ENCODE measurements around the gene FAM168A.

- TF ChIP-seq, protein P1, sequence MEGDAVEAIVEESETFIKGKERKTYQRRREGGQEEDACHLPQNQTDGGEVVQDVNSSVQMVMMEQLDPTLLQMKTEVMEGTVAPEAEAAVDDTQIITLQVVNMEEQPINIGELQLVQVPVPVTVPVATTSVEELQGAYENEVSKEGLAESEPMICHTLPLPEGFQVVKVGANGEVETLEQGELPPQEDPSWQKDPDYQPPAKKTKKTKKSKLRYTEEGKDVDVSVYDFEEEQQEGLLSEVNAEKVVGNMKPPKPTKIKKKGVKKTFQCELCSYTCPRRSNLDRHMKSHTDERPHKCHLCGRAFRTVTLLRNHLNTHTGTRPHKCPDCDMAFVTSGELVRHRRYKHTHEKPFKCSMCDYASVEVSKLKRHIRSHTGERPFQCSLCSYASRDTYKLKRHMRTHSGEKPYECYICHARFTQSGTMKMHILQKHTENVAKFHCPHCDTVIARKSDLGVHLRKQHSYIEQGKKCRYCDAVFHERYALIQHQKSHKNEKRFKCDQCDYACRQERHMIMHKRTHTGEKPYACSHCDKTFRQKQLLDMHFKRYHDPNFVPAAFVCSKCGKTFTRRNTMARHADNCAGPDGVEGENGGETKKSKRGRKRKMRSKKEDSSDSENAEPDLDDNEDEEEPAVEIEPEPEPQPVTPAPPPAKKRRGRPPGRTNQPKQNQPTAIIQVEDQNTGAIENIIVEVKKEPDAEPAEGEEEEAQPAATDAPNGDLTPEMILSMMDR (IDR thresholded peaks at IDR 0.05; ENCODE audit: low read depth, low read length): no peak
- TF ChIP-seq POLR2A (IDR thresholded peaks at IDR 0.05; ENCODE audit: extremely low read depth, insufficient read length): no peak
Observed at GRCh38 chr11:73528483-73529203, 69.3 kb downstream of the FAM168A start.
